NT2/D1 (cell line): ENCODE data around the gene PRKG1.

Source experiments
- SUZ12 ChIP-seq: IDR thresholded peaks from 2 replicates; pipeline ENCODE4 v1.6.1; 2011; ENCODE audit not compliant: insufficient read length, insufficient read depth; ENCODE audit errors: extremely low read depth
- YY1 ChIP-seq: IDR thresholded peaks from 2 replicates; pipeline ENCODE4 v1.6.1; 2011; ENCODE audit not compliant: insufficient read length, insufficient read depth
- ZNF274 ChIP-seq: IDR thresholded peaks from 2 replicates; pipeline ENCODE4 v1.6.1; 2011; ENCODE audit warnings: mild to moderate bottlenecking, low read depth, low read length

- no peak for TF ChIP-seq ZNF274
- TF ChIP-seq YY1, result no peak
- no peak for TF ChIP-seq SUZ12
Measured at GRCh38 chr10:51422311-51423120, 348.2 kb downstream of the PRKG1 start.
